GM13976 (cell line): ENCODE results near the gene TRAF4.

ENCODE experiments used
- DNase-seq: peaks from one replicate; pipeline ENCODE4 v3.0.0; 2012; ENCODE audit warnings: low spot score
- in situ Hi-C: fragments of 300-500 bp; cut with MboI; formaldehyde crosslinking; loops from one replicate; pipeline ENCODE4 v1.12.0; 2022; ENCODE audit warnings: low sequenced_read_pairs, mixed read lengths, inconsistent platforms; ENCODE audit not compliant: unreplicated experiment
- TF ChIP-seq, protein P1 (sequence below): IDR thresholded peaks from 2 replicates; pipeline ENCODE4 v1.5.1; 2012; ENCODE audit warnings: borderline replicate concordance, mild to moderate bottlenecking; ENCODE audit not compliant: insufficient read depth; ENCODE audit errors: extremely low read depth, missing control alignments, control extremely low read depth

The TRAF4 gene

DNA sequence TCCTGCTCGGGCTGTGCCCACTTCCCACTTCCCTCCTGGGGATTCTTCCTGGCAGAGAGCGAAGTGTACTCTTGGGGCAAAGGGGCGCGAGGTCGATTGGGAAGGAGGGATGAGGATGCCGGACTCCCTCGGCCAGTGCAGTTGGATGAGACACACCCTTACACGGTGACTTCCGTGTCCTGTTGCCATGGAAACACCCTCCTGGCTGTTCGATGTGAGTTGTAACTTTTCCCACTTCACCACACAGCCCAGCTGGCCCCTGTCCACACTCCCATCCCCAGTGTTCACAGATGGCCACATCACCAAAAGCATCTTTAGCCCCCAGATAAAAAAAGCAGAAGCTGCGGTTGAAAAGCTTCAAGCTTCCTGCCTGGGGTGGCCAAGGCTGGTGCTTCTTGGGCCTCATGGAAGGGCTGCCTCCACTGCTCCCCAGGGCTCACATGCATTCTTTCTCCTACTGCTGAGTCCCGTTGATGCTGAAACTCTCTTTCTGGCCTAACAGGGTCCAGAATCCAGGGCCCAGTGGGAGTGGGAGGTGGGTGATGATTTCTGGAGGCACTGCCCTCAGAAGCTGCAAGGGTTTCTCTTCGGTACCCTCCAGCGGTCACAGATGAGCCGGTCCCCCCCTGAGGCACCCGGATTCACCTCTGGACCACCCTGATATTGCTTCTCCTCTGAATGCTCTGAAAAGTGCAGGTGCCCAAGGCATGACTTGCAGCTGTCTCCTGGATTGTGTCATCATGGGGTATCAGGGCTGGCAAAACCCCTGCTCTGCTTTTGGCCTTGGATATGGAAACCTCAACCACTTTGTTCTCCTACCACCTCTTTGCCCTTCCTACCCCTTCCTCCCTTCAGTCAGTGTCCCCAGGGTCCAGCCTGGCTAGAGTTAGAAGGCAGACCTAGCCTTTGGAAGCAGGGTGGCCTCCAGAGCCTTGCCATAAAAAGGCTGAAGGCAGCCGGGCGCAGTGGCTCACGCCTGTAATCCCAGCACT lies 2.2 kb upstream of the TRAF4 start:
- TF ChIP-seq, protein P1, sequence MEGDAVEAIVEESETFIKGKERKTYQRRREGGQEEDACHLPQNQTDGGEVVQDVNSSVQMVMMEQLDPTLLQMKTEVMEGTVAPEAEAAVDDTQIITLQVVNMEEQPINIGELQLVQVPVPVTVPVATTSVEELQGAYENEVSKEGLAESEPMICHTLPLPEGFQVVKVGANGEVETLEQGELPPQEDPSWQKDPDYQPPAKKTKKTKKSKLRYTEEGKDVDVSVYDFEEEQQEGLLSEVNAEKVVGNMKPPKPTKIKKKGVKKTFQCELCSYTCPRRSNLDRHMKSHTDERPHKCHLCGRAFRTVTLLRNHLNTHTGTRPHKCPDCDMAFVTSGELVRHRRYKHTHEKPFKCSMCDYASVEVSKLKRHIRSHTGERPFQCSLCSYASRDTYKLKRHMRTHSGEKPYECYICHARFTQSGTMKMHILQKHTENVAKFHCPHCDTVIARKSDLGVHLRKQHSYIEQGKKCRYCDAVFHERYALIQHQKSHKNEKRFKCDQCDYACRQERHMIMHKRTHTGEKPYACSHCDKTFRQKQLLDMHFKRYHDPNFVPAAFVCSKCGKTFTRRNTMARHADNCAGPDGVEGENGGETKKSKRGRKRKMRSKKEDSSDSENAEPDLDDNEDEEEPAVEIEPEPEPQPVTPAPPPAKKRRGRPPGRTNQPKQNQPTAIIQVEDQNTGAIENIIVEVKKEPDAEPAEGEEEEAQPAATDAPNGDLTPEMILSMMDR: no peak
- in situ Hi-C loops: loop anchor here (25.0 kb wide), 1 partner anchor 371 kb away; no protein-coding TSS in a partner anchor
- peak; percentile 62 for DNase-seq

DNA sequence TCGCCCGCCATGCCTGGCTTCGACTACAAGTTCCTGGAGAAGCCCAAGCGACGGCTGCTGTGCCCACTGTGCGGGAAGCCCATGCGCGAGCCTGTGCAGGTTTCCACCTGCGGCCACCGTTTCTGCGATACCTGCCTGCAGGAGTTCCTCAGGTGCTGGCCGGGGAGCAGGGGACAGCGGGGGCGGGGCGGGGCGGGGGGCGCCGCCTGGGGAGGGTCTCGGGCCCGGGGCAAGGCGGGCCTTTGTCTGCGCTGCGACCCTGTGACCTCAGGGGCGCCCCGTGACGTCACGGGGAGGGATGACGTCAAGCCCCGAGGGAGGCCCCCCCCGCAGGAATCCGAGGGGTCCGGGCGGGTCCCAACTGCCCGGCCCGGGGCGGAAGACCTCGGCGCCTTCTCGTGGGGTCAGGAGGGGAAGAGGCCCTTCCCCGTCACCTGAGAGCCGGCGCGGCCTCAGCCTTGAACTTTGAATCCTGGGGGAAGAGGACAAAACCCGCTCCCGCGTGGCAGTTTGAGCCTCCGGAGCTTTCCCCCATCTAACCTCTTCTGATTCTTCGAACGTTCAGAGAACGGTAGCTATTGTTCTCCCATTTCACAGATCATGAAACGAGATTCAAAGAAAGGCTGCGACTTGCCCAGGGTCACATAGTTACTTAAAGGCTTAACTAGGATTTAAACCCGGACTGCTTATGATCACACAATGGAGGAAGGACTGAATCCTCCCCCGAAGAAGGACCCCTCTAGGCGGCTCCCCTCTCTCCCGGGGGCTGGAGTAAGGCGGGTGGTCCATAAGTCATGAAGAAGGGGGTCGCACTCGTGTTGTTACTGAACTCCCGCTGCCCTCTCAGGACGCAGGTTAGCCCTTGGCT lies 527 bp downstream of the TRAF4 start:
- DNase-seq: peak; percentile 81
- TF ChIP-seq, protein P1: no peak
- in situ Hi-C loops: loop anchor here (25.0 kb wide), 1 partner anchor 368 kb away; no protein-coding TSS in a partner anchor

DNA sequence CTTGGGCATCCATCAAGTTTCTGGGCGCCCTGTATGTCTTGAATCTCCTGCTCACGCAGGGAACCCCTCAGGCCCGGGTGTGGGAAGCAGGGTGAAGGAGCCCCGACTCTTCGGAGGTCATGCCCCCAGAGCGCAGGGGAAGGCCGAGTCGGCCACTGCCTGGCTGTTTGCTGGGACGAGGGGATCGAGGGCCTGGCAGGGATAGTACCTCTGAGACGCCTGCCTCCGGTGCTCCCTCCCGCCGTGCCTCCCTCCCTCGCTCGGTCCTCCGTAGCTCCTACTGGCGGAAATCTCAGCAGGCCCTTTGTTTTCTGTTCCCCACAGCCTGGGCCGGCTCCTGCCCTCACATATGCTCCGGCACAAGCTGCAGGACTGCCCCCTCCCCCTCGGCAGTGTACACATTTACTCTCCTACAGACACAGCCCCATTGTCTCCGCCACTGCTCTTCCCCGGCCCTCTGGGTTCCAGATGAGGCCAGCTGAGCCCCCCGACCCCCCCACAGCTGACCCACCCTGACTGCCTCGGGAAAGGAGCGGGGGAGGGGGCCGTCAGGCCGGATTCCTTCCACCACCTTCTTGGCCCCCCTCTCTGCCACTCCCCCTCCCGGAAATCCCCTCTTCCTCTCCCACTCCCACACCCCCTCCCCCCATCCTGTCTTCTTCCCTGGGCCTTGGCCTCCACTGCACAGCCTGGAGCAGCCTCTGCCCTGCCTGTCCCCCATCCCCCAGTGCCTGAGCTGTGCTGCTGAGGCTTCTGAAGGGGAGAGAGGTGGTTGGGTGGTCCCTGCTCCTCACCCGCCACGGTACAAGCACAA lies 1.4 kb downstream of the TRAF4 start:
- TF ChIP-seq, protein P1: no peak
- in situ Hi-C loops: loop anchor here (25.0 kb wide), 1 partner anchor 367 kb away; no protein-coding TSS in a partner anchor
- DNase-seq: no peak

DNA sequence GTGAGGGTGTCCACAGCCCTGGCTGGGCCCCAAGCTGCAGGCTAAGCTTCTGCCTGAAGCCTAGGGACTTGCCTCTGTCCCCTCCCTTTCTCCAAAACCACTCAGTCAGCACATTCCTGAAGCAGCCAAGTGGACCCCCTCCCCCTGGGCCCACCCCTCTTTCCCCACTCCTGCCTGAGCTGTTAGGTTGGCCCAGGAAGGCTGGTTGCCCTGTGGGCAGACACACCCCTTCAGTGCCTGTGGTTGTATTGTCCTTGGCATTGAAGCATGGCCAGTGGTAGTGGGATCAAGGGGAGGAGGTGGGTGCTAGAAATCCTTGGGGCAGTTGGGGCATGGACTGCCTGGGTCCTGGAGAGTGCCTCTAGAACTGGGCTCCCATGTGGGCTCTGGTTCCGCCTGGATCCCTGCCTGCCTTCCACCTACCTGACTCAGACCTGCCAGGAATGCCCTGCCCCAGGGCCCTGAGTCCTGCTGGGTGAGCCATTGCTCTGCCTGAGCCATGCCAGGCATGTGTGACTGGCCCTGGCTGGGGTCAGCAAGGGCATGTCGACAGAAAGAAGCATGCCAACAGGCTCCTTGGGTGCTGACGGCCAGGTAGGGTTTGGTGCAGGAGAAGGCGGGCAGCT lies 2.1 kb downstream of the TRAF4 start:
- DNase-seq: no peak
- in situ Hi-C loops: loop anchor here (25.0 kb wide), 1 partner anchor 366 kb away; no protein-coding TSS in a partner anchor
- TF ChIP-seq, protein P1: no peak

DNA sequence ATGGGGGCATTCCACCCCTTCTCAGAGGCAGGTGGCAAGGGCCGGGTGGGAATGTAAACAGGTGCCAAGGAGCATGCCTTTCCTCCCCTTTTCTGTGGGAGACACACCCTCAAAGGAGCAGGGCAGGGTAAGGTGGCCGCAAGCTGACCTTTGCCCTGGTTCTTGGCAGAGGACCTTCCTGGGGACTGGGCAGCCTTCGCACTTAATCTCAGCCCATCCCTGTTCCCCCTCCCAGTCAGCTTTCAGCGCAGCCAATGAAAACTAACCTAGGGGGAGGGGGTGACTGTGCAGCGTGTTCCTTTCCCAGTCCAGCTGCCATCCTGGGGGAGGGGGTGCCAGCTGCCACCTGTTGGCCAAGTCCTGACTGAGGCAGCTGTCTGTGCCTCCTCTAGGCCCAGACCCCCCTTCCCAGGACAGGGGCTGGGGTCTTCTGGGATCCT lies 2.8 kb downstream of the TRAF4 start:
- in situ Hi-C loops: loop anchor here (25.0 kb wide), 1 partner anchor 366 kb away; no protein-coding TSS in a partner anchor
- TF ChIP-seq, protein P1: no peak
- DNase-seq: no peak
